Activated CD4-positive, alpha-beta memory T cell treated with anti-CD3 and anti-CD28 coated beads for 36 hours (primary cell): ENCODE data around the gene DNASE1. TPM values are rescaled to one million over a fixed set of nuclear protein-coding genes. Genes with fewer than 3 reads are reported as not detected.

Experiments used
- CTCF ChIA-PET: fragments of 350-600 bp; sonication (Branson Sonifier 250); formaldehyde crosslinking; loops from one replicate; lab custom pipeline; 2021; ENCODE audit warnings: antibody characterized with exemption, inconsistent platforms; lab: Charles Lee
- POLR2A ChIA-PET: fragments of 350-600 bp; sonication (Branson Sonifier 250); formaldehyde crosslinking; loops from one replicate; lab custom pipeline; 2021; ENCODE audit warnings: antibody characterized with exemption; lab: Charles Lee
- DNase-seq: peaks from one replicate; pipeline ENCODE4 v3.0.0-alpha.2; 2020
- H3K27ac Mint-ChIP-seq: one replicate; pipeline ENCODE4 v1.8.0; 2021; ENCODE audit warnings: mixed read lengths
- H3K27me3 Mint-ChIP-seq: one replicate; pipeline ENCODE4 v1.8.0; 2021; ENCODE audit warnings: mixed read lengths
- H3K36me3 Mint-ChIP-seq: one replicate; pipeline ENCODE4 v1.8.0; 2021; ENCODE audit warnings: mixed read lengths
- H3K4me1 Mint-ChIP-seq: one replicate; pipeline ENCODE4 v1.8.0; 2021; ENCODE audit warnings: low read depth, mixed read lengths
- H3K4me3 Mint-ChIP-seq: one replicate; pipeline ENCODE4 v1.8.0; 2021; ENCODE audit warnings: mild to moderate bottlenecking, mixed read lengths
- H3K9me3 Mint-ChIP-seq: one replicate; pipeline ENCODE4 v1.8.0; 2021; ENCODE audit warnings: mixed read lengths
- intact Hi-C: fragments of 100-400 bp; cut with micrococcal nuclease; formaldehyde crosslinking; loops from one replicate; pipeline ENCODE4 v1.15.1; 2023
- total RNA-seq, 2 experiments: library from RNA; stranded (reverse); gene quantifications; one replicate each; pipeline ENCODE4 v1.2.3, GENCODE V29; 2021

The DNASE1 gene
- total RNA-seq, 2 experiments from 2014 or later, result 11.4 to 14.3 TPM

DNA sequence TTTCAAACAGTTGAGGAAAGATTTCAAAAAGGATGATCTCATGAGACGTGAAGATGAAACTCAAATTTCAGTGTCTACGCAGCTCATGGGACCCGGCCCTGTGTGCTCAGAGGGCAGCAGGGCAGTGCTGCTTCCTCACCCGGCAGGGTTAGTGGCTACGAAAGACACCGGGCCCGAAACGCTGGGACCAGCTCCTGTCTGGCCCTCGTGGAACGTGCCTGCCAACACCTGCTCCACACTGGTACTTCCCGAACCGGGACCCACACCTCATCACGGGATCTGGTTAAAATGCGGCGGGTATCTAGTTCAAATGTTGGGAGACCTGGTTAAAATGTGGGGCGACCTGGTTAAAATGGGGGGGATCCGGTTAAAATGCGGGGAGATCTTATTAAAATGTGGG, 18.7 kb downstream of the DNASE1 start:
- Mint-ChIP-seq H3K4me3 (no peak overlapping the region), H3K27me3 (no peaks in the 10 kb centered on the region), H3K36me3 (peaks cover 25% of the 10 kb centered on the region), H3K27ac (no peak overlapping the region), H3K4me1 (no peaks in the 10 kb centered on the region), H3K9me3 (no peaks in the 10 kb centered on the region)
- intact Hi-C loops, result no loop called here
- ChIA-PET CTCF (no interaction called here), POLR2A (no interaction called here)
- DNase-seq, result no peak

GRCh38 chr16:3673676-3674377, 19.3 kb downstream of the DNASE1 start:
- Mint-ChIP-seq H3K4me1 (no peaks in the 10 kb centered on the region), H3K4me3 (no peak overlapping the region), H3K27ac (no peak overlapping the region), H3K36me3 (peaks cover 28% of the 10 kb centered on the region), H3K9me3 (no peaks in the 10 kb centered on the region), H3K27me3 (no peaks in the 10 kb centered on the region)
- POLR2A ChIA-PET, result no interaction called here
- DNase-seq, result no peak
- CTCF ChIA-PET, result no interaction called here
- intact Hi-C loops, result no loop called here

DNA sequence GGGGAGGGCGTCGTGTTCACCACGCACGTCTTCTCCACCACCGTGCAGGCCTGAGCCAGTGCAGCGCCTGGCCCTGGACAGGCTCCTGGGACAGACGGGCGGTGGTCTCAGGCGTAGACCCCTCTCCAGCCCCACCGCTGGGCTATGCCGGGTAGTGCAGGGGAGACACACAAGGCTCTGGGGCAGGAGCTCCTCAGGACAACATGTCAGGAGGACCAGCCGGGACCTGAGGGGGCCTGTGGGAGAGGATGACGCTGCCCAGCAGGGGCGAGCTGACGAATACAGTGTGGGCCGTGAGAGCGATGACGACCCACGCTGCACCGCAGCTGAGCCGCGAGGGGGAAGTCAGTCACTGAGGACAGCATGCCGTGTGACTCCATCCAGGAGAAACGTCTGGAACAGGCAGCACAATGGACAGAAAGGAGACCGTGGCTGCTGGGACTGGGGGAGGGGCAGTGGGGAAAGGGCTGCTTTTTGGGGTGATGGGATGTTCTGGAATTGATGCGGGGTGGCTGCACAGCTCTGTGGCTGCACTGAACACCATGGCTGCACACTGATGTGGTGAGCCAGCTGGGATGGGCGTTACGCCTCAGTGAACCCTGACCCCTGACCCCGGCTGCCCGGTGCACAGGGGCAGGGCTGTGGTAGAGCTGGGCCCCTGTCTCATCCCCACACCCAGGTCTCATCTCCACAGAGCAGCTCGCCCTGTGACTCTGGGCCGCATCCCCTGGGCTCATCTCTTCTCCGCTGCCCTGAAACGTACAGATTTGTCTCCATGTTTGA, 20.2 kb downstream of the DNASE1 start:
- DNase-seq, result no peak
- H3K4me3 Mint-ChIP-seq, result no peak overlapping the region
- no peak overlapping the region for H3K27ac Mint-ChIP-seq
- H3K9me3 Mint-ChIP-seq, result no peaks in the 10 kb centered on the region
- POLR2A ChIA-PET, result no interaction called here
- intact Hi-C loops, result no loop called here
- H3K27me3 Mint-ChIP-seq, result no peaks in the 10 kb centered on the region
- H3K36me3 Mint-ChIP-seq, result peaks cover 30% of the 10 kb centered on the region
- CTCF ChIA-PET, result no interaction called here
- no peaks in the 10 kb centered on the region for H3K4me1 Mint-ChIP-seq

- ChIA-PET POLR2A (no interaction called here), CTCF (no interaction called here)
- no peak for DNase-seq
- no peaks in the 10 kb centered on the region for H3K27me3 Mint-ChIP-seq
- no peak overlapping the region for H3K4me3 Mint-ChIP-seq
- H3K36me3 Mint-ChIP-seq, result peaks cover 33% of the 10 kb centered on the region
- H3K9me3 Mint-ChIP-seq, result no peaks in the 10 kb centered on the region
- intact Hi-C loops, result no loop called here
- no peak overlapping the region for H3K27ac Mint-ChIP-seq
- no peaks in the 10 kb centered on the region for H3K4me1 Mint-ChIP-seq
Observed at GRCh38 chr16:3675601-3676130, 21.2 kb downstream of the DNASE1 start.

DNA sequence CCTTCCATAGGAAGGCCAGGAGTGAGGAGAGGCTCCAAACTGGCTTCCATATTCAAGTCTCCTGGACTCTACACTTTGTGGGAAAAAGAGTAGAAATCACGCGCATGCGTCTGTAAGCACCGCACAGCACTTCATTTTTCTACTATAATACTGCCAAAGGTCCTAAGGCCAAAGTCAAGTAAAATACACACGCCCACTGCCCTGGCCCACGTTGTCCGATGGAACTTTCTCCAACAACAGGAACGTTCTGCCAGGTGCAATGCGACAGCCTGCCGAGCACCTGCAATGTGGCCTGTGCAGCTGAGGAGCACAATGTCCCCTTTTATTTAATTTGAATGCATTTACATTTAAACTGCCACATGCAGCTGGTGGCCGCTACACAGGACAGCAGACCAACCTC, 23.5 kb downstream of the DNASE1 start:
- H3K4me3 Mint-ChIP-seq, result no peak overlapping the region
- ChIA-PET POLR2A (no interaction called here), CTCF (interaction anchor here (0.5 to 0.8 kb wide), 3 partner anchors 153 to 261 kb away, joined by 3 to 4 read pairs (median 4); no protein-coding TSS in a partner anchor)
- no peaks in the 10 kb centered on the region for H3K9me3 Mint-ChIP-seq
- no peaks in the 10 kb centered on the region for H3K27me3 Mint-ChIP-seq
- no peaks in the 10 kb centered on the region for H3K4me1 Mint-ChIP-seq
- intact Hi-C loops, result no loop called here
- H3K27ac Mint-ChIP-seq, result no peak overlapping the region
- H3K36me3 Mint-ChIP-seq, result peaks cover 41% of the 10 kb centered on the region
- no peak for DNase-seq

DNA sequence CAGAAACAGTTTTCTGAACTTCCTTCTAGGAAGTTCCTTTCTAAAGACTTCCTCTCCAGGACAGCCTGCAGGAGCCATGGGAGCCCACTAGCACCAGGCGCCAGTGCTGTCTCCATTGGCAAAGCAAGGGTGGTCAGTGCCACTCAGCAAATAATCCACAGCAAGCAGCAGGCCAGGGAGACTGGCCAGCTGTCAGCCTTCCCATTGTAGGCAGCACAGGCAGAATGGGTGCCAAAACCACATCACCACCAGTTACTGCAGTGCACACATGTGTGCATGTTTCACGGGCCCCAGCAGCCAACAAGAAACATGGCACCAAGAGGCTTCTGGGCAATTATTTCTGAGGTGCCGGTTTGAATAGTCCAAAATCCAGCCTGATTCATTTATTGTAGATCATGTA, 26.7 kb downstream of the DNASE1 start:
- H3K27ac Mint-ChIP-seq, result no peak overlapping the region
- peaks cover 46% of the 10 kb centered on the region for H3K36me3 Mint-ChIP-seq
- CTCF ChIA-PET, result interaction anchor here (1.1 to 1.3 kb wide), 2 partner anchors 27 to 573 kb away, joined by 3 to 5 read pairs; no protein-coding TSS in a partner anchor
- no peaks in the 10 kb centered on the region for H3K27me3 Mint-ChIP-seq
- POLR2A ChIA-PET, result no interaction called here
- no peaks in the 10 kb centered on the region for H3K4me1 Mint-ChIP-seq
- H3K9me3 Mint-ChIP-seq, result no peaks in the 10 kb centered on the region
- H3K4me3 Mint-ChIP-seq, result no peak overlapping the region
- DNase-seq, result no peak
- intact Hi-C loops, result no loop called here

DNA sequence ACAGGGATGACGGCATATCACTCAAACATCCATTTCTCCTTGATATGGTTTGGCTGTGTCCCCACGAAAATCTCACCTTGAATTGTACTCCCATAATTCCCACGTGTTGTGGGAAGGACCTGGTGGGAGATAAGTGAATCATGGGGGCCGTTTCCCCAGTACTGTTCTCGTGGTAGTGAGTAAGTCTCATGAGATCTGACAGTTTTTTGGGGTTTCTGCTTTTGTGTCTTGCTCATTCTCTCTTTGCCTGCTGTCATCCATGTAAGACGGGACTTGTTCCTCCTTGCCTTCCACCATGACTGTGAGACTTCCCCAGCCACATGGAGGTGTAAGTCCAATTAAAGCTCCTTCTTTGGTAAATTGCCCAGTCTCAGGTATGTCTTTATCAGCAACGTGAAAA, 32.5 kb downstream of the DNASE1 start:
- H3K36me3 Mint-ChIP-seq, result peaks cover 35% of the 10 kb centered on the region
- no peak overlapping the region for H3K4me3 Mint-ChIP-seq
- H3K27me3 Mint-ChIP-seq, result no peaks in the 10 kb centered on the region

DNA sequence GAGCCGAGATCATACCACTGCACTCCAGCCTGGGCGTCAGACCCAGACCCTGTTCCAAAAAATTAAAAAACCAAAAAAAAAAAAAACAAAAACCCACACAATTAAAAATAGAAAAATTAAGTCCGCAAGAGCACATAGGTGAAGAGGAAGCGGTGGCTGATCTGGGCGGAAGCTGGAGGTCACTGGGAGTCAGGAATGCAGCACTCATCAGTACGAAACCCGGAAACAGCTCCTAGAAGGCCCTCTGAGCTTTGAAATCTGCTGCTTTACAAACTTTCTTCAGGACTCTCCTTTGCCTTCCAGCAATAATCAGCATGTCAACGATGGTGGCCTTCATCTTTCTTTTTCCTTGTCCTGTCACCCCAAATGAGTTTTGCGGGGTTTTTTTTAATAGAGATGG, 33.3 kb downstream of the DNASE1 start:
- intact Hi-C loops, result no loop called here
- POLR2A ChIA-PET, result no interaction called here
- Mint-ChIP-seq H3K27ac (no peak overlapping the region), H3K9me3 (no peaks in the 10 kb centered on the region), H3K36me3 (peaks cover 35% of the 10 kb centered on the region), H3K4me3 (no peak overlapping the region), H3K4me1 (peaks cover 7% of the 10 kb centered on the region), H3K27me3 (no peaks in the 10 kb centered on the region)
- CTCF ChIA-PET, result interaction anchor here (1.0 kb wide), 1 partner anchor 175 kb away, joined by 3 read pairs; no protein-coding TSS in a partner anchor
- DNase-seq, result no peak

More for the DNA sequence above, 32.5 kb downstream of the DNASE1 start:
- ChIA-PET POLR2A (no interaction called here), CTCF (interaction anchor here (0.9 kb wide), 1 partner anchor 9 kb away, joined by 3 read pairs; no protein-coding TSS in a partner anchor)
- Mint-ChIP-seq H3K27ac (no peak overlapping the region), H3K9me3 (no peaks in the 10 kb centered on the region), H3K4me1 (peaks cover 7% of the 10 kb centered on the region)
- intact Hi-C loops, result no loop called here
- no peak for DNase-seq

- H3K36me3 Mint-ChIP-seq, result peaks cover 27% of the 10 kb centered on the region
Observed at GRCh38 chr16:3689731-3690130, 35.2 kb downstream of the DNASE1 start.

DNA sequence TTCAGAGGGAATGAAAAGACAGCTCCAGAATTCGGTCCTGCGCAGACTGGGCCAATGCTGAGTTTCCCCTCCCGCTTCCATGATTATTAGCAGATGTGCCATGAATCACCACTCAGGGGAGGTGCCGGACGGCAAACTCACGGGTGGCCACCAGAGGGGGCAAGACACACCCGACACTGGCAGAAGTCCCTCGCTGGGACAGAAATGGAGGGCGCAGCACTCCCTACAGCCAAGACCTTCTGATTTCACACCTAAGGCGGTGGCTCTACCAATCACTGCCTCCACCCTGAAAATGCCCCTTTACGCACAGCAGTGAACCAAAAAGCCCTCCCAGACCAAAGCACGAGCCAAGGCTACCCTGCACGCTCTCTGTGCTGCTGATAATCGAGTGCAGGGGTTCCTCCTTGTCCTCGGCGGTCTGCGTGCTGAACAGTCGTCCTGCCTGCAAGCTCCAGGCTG, 36.0 kb downstream of the DNASE1 start:
- no peak overlapping the region for H3K27ac Mint-ChIP-seq
- ChIA-PET POLR2A (interaction anchor here (1.6 kb wide), 1 partner anchor 27 kb away, joined by 4 read pairs; the partner anchor contains the start of gene TRAP1), CTCF (interaction anchor here (0.5 to 1.4 kb wide), 8 partner anchors 10 to 712 kb away, joined by 3 to 5 read pairs (median 3); no protein-coding TSS in a partner anchor)
- H3K4me1 Mint-ChIP-seq, result peaks cover 7% of the 10 kb centered on the region
- H3K27me3 Mint-ChIP-seq, result no peaks in the 10 kb centered on the region
- H3K9me3 Mint-ChIP-seq, result no peaks in the 10 kb centered on the region
- intact Hi-C loops, result loop anchor here (1.0 kb wide), 1 partner anchor 190 kb away; the partner anchor contains the start of gene CREBBP
- DNase-seq, result peak; percentile 90
- H3K36me3 Mint-ChIP-seq, result peaks cover 30% of the 10 kb centered on the region
- no peak overlapping the region for H3K4me3 Mint-ChIP-seq

More at GRCh38 chr16:3689731-3690130, 35.2 kb downstream of the DNASE1 start:
- intact Hi-C loops, result loop anchor here (1.0 kb wide), 1 partner anchor 191 kb away; the partner anchor contains the start of gene CREBBP
- DNase-seq, result no peak
- Mint-ChIP-seq H3K4me1 (peaks cover 7% of the 10 kb centered on the region), H3K27ac (no peak overlapping the region), H3K27me3 (no peaks in the 10 kb centered on the region), H3K4me3 (no peak overlapping the region), H3K9me3 (no peaks in the 10 kb centered on the region)
- ChIA-PET POLR2A (interaction anchor here (1.6 kb wide), 1 partner anchor 28 kb away, joined by 4 read pairs; the partner anchor contains the start of gene TRAP1), CTCF (interaction anchor here (0.5 to 1.1 kb wide), 4 partner anchors 15 to 172 kb away, joined by 3 to 5 read pairs (median 3); no protein-coding TSS in a partner anchor)

DNA sequence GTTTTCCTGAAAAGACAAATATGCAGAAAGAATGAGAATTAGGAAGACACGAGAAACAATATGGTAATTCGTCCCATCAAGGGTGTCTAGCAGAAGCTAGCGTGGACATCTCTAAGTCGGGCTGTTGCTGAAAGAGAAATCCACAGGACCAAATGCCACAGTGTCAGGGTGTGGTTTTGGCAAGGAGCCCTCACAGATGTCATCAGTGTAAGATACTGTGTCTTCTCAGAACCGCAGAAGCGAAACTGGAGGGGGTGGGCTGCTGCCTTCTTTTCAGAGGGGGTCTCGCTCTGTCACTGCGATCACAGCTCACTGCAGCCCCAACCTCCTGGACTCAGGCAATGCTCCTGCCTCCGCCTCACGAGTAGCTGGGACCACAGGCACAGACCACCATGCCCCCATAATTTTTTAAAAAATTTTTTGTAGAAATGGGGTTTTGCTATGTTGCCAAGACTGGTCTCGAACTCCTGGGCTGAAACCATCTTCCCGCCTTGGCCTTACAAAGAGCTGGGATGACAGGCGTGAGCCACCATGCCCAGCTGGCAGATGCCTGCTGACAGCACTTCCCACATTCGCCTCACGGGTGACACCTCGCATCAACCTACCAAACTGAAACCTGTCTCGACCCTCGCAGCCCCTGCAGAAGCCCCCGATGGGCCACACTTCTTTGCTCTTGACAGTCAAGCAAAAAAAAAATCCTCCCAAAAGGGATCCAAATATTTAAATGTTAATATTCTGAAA, 36.7 kb downstream of the DNASE1 start:
- peaks cover 26% of the 10 kb centered on the region for H3K36me3 Mint-ChIP-seq
- H3K4me1 Mint-ChIP-seq, result peaks cover 7% of the 10 kb centered on the region
- no peak overlapping the region for H3K4me3 Mint-ChIP-seq
- H3K9me3 Mint-ChIP-seq, result no peaks in the 10 kb centered on the region
- intact Hi-C loops, result loop anchor here (1.0 kb wide), 1 partner anchor 189 kb away; the partner anchor contains the start of gene CREBBP
- H3K27ac Mint-ChIP-seq, result no peak overlapping the region
- DNase-seq, result no peak
- ChIA-PET POLR2A (interaction anchor here (1.6 kb wide), 1 partner anchor 26 kb away, joined by 4 read pairs; the partner anchor contains the start of gene TRAP1), CTCF (interaction anchor here (0.6 to 1.4 kb wide), 8 partner anchors 10 to 711 kb away, joined by 3 to 4 read pairs (median 3); no protein-coding TSS in a partner anchor)
- H3K27me3 Mint-ChIP-seq, result no peaks in the 10 kb centered on the region
